Activated B cell treated with CpG ODN at 0.5 μM for 24 hours (primary cell): Measurements from ENCODE around the gene FAHD2A. TPM values are rescaled to one million over a fixed set of nuclear protein-coding genes. Genes with fewer than 3 reads are reported as not detected.

ENCODE experiments used
- ATAC-seq: fragments of 200-7000 bp; cut with Tn5 transposase; one replicate; pipeline ENCODE4 v1.10.0; 2021; ENCODE audit warnings: low read depth, mild to moderate bottlenecking, moderate library complexity
- CTCF ChIA-PET: fragments of 350-600 bp; sonication (Branson Sonifier 250); formaldehyde crosslinking; loops from one replicate; lab custom pipeline; 2021; ENCODE audit warnings: antibody characterized with exemption; lab: Charles Lee
- POLR2A ChIA-PET: fragments of 350-600 bp; sonication (Branson Sonifier 250); formaldehyde crosslinking; loops from one replicate; lab custom pipeline; 2021; ENCODE audit warnings: antibody characterized with exemption; lab: Charles Lee
- DNase-seq: peaks from one replicate; pipeline ENCODE4 v3.0.0; 2022
- H3K27ac Mint-ChIP-seq: one replicate; pipeline ENCODE4 v1.8.0; 2020; ENCODE audit warnings: mixed read lengths
- H3K27me3 Mint-ChIP-seq: one replicate; pipeline ENCODE4 v1.8.0; 2021; ENCODE audit warnings: mixed read lengths
- H3K36me3 Mint-ChIP-seq: one replicate; pipeline ENCODE4 v1.8.0; 2021; ENCODE audit warnings: low read depth, mixed read lengths
- H3K4me1 Mint-ChIP-seq: one replicate; pipeline ENCODE4 v1.8.0; 2021; ENCODE audit warnings: mixed read lengths
- H3K4me3 Mint-ChIP-seq: one replicate; pipeline ENCODE4 v1.8.0; 2020; ENCODE audit warnings: mild to moderate bottlenecking, mixed read lengths
- H3K9me3 Mint-ChIP-seq: one replicate; pipeline ENCODE4 v1.8.0; 2020; ENCODE audit warnings: mixed read lengths
- intact Hi-C: fragments of 100-400 bp; cut with micrococcal nuclease; formaldehyde crosslinking; loops from one replicate; pipeline ENCODE4 v1.15.1; 2024
- total RNA-seq: library from RNA; stranded (reverse); gene quantifications from 2 replicates; pipeline ENCODE4 v1.2.3, GENCODE V29; 2022
- TF ChIP-seq, protein P1 (sequence below): fragments of 200-600 bp; IDR thresholded peaks from one replicate; pipeline ENCODE4 v1.8.0; 2022; ENCODE audit warnings: antibody characterized with exemption, mild to moderate bottlenecking

Gene FAHD2A
- total RNA-seq, 1 donor from 2014 or later, result 23.4 TPM

- no peak overlapping the region for H3K4me3 Mint-ChIP-seq
- TF ChIP-seq, protein P1, sequence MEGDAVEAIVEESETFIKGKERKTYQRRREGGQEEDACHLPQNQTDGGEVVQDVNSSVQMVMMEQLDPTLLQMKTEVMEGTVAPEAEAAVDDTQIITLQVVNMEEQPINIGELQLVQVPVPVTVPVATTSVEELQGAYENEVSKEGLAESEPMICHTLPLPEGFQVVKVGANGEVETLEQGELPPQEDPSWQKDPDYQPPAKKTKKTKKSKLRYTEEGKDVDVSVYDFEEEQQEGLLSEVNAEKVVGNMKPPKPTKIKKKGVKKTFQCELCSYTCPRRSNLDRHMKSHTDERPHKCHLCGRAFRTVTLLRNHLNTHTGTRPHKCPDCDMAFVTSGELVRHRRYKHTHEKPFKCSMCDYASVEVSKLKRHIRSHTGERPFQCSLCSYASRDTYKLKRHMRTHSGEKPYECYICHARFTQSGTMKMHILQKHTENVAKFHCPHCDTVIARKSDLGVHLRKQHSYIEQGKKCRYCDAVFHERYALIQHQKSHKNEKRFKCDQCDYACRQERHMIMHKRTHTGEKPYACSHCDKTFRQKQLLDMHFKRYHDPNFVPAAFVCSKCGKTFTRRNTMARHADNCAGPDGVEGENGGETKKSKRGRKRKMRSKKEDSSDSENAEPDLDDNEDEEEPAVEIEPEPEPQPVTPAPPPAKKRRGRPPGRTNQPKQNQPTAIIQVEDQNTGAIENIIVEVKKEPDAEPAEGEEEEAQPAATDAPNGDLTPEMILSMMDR, result no peak
- H3K4me1 Mint-ChIP-seq, result no peaks in the 10 kb centered on the region
- no peaks in the 10 kb centered on the region for H3K36me3 Mint-ChIP-seq
- H3K9me3 Mint-ChIP-seq, result no peaks in the 10 kb centered on the region
- no peak overlapping the region for H3K27ac Mint-ChIP-seq
- intact Hi-C loops, result loop anchor here (10.0 kb wide), 1 partner anchor 344 kb away; no protein-coding TSS in a partner anchor
- ChIA-PET CTCF (no interaction called here), POLR2A (no interaction called here)
- no peak for ATAC-seq
- H3K27me3 Mint-ChIP-seq, result peaks cover 6% of the 10 kb centered on the region
- no peak for DNase-seq
Observed at GRCh38 chr2:95380731-95381130, 21.8 kb upstream of the FAHD2A start.

GRCh38 chr2:95381212-95382191 lies 21.0 kb upstream of the FAHD2A start:
- Mint-ChIP-seq H3K27me3 (peaks cover 11% of the 10 kb centered on the region), H3K4me3 (no peak overlapping the region), H3K9me3 (no peaks in the 10 kb centered on the region), H3K36me3 (no peaks in the 10 kb centered on the region), H3K4me1 (no peaks in the 10 kb centered on the region), H3K27ac (no peak overlapping the region)
- POLR2A ChIA-PET, result no interaction called here
- DNase-seq (no peak), ATAC-seq (no peak)
- intact Hi-C loops, result loop anchor here (10.0 kb wide), 1 partner anchor 343 kb away; no protein-coding TSS in a partner anchor
- TF ChIP-seq, protein P1, result no peak
- CTCF ChIA-PET, result no interaction called here

DNA sequence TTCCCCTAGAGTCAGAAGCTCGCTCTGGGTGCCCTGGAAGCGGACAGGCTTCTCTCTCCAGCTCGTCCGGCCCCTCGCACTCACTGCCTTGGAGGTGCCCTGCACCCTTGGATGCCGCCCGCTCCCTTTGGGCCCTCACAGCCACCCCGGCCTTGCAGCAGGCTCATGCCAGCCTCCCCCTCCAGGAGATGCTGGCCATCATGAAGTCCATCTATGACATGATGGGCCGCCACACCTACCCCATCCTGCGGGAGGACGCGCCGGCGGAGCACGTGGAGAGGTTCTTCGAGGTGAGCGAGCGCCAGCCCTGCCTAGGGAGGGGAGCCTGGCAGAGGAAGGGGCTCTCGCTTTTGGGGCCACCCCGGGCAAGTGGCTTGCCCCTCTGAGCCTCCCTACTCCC lies 20.3 kb upstream of the FAHD2A start:
- H3K27me3 Mint-ChIP-seq, result peaks cover 9% of the 10 kb centered on the region
- ChIA-PET POLR2A (no interaction called here), CTCF (no interaction called here)
- ATAC-seq (no peak), DNase-seq (no peak)
- no peaks in the 10 kb centered on the region for H3K9me3 Mint-ChIP-seq
- intact Hi-C loops, result loop anchor here (10.0 kb wide), 1 partner anchor 343 kb away; no protein-coding TSS in a partner anchor
- H3K4me3 Mint-ChIP-seq, result no peak overlapping the region
- TF ChIP-seq, protein P1, result no peak
- H3K36me3 Mint-ChIP-seq, result no peaks in the 10 kb centered on the region
- no peak overlapping the region for H3K27ac Mint-ChIP-seq
- no peaks in the 10 kb centered on the region for H3K4me1 Mint-ChIP-seq

DNA sequence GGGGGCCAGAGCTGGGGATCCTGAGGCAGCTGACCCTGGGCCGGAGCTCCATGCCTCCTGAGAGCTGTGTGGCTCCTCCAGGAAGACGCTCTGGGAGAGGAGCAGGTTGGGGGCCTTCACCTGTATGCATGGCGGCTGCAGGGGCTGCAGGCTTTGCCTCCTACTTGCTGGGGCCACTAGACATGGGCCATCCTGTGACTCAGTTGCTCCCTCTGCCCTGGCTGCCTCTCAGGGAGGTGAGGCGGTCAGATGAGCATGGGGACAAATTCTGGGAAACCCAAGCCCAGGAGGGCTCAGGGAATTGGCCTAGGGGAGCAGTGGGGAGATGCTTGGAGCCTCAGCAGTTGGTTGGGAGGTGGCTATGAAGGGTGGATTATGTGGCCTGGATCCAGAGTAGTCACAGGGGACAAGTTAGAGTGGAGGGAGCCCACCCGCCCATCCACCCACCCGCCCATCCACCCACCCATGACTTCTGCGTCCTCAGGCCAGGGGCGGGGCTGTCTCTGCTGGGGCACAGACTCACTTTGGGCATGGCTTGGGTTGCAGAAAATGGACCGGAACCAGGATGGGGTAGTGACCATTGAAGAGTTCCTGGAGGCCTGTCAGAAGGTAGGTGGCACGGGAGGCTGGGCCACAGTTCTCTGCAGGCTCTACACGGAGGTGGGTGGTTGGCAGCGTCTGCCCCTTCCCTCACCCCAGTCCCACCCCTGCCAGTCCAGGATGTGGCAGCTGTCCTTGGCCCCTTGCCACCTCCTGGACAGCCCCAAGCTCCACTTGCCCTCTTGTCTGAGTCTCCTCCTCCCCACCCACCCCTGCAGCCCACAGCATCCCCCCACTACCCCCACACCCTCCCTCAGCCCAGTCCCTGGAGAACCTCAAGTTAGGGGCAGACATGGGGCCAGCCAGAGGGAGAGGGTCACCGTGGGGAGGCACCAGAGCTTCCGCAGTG lies 19.5 kb upstream of the FAHD2A start:
- H3K4me3 Mint-ChIP-seq, result no peak overlapping the region

More for the DNA sequence above, 19.5 kb upstream of the FAHD2A start:
- DNase-seq (no peak), ATAC-seq (no peak)
- Mint-ChIP-seq H3K4me1 (no peaks in the 10 kb centered on the region), H3K36me3 (no peaks in the 10 kb centered on the region), H3K27ac (no peak overlapping the region), H3K9me3 (no peaks in the 10 kb centered on the region), H3K27me3 (peaks cover 9% of the 10 kb centered on the region)
- intact Hi-C loops, result loop anchor here (10.0 kb wide), 1 partner anchor 342 kb away; no protein-coding TSS in a partner anchor
- TF ChIP-seq, protein P1, result no peak
- CTCF ChIA-PET, result no interaction called here
- POLR2A ChIA-PET, result no interaction called here
